Kidney (tissue), 14 donors: ENCODE measurements around the gene CORIN. TPM values are rescaled to one million over a fixed set of nuclear protein-coding genes. Genes with fewer than 3 reads are reported as not detected.

ENCODE experiments used
- DNase-seq, 5 donors: peaks; one replicate each; pipeline ENCODE4 v3.0.0-alpha.2; 2013 to 2020
- FAIRE-seq: peaks from 2 replicates; lab custom pipeline; 2012; peaks lifted over from hg19 to GRCh38; lab: Jason Lieb, UNC
- H3K27ac ChIP-seq, 2 donors: one replicate each; pipeline ENCODE4 v1.7.0; 2013; ENCODE audit warnings: low read depth in 2 of 2, low read length in 2 of 2, inconsistent platforms in 1 of 2
- H3K27me3 ChIP-seq: one replicate; pipeline ENCODE4 v1.7.1; 2013; ENCODE audit warnings: low read length, inconsistent platforms; ENCODE audit not compliant: control insufficient read depth, insufficient read depth
- H3K36me3 ChIP-seq, 3 donors: one replicate each; pipeline versions ENCODE4 v1.7.0 to v1.7.1; 2013; ENCODE audit warnings: low read length in 3 of 3, control low read depth in 1 of 3, inconsistent platforms in 1 of 3; ENCODE audit not compliant: insufficient read depth in 3 of 3, control insufficient read depth in 2 of 3
- H3K4me1 ChIP-seq, 3 donors: one replicate each; pipeline versions ENCODE4 v1.7.0 to v1.7.1; 2013; ENCODE audit warnings: low read length in 3 of 3, inconsistent platforms in 1 of 3, low read depth in 1 of 3; ENCODE audit not compliant: control insufficient read depth in 2 of 3, insufficient read depth in 2 of 3
- H3K4me3 ChIP-seq, 3 donors: one replicate each; pipeline versions ENCODE4 v1.7.0 to v1.8.1; 2013; ENCODE audit warnings: low read length in 3 of 3, control low read depth in 1 of 3, inconsistent platforms in 1 of 3
- H3K9ac ChIP-seq, 3 donors: one replicate each; pipeline versions ENCODE4 v1.7.0 to v1.7.1; 2013; ENCODE audit warnings: low read length in 3 of 3, control low read depth in 1 of 3, inconsistent platforms in 1 of 3
- H3K9me3 ChIP-seq, 3 donors: one replicate each; pipeline versions ENCODE4 v1.7.0 to v1.7.1; 2013; ENCODE audit warnings: low read length in 3 of 3, control low read depth in 1 of 3, inconsistent platforms in 1 of 3; ENCODE audit not compliant: control insufficient read depth in 2 of 3, insufficient read depth in 1 of 3
- intact Hi-C: fragments of 100-400 bp; cut with DNase I; formaldehyde crosslinking; loops from one replicate; pipeline ENCODE4 v1.11.1; 2022
- polyA plus RNA-seq: library from polyadenylated mRNA; stranded (reverse); fragments of 350-450 nt; fragmentation: Illumina TruSeq; extraction: RNeasy Lipid Tissue Mini Kit (QIAGEN cat#74804); gene quantifications from one replicate; pipeline ENCODE4 v1.2.3, GENCODE V29; 2014; ENCODE audit warnings: low read depth, low replicate concordance; ENCODE audit not compliant: insufficient read depth
- total RNA-seq: library from RNA; stranded (reverse); fragmentation: NEBNext Ultra II Directional; extraction: Animal tissue kit (Norgen Biotek cat#: 25700); gene quantifications from one replicate; pipeline ENCODE4 v1.2.1, GENCODE V29; 2021
- TF ChIP-seq, protein P1 (sequence below): IDR thresholded peaks from 3 replicates; pipeline ENCODE4 v1.5.1; 2012; ENCODE audit warnings: mild to moderate bottlenecking, moderate library complexity, borderline replicate concordance; ENCODE audit not compliant: insufficient read depth; ENCODE audit errors: extremely low read depth
- donor health status: control.
- donor health status: control.
- donor health status: control.
- donor health status: control.
- donor health status: control.
- donor health status: DM: yes; HTN: yes; CAD: no.
- donor health status: Normal renal cell carcinoma (clear cell type).

CORIN gene
- total and polyA plus RNA-seq, 2 donors from 2014 or later = 0.75 to 2.6 TPM

DNA sequence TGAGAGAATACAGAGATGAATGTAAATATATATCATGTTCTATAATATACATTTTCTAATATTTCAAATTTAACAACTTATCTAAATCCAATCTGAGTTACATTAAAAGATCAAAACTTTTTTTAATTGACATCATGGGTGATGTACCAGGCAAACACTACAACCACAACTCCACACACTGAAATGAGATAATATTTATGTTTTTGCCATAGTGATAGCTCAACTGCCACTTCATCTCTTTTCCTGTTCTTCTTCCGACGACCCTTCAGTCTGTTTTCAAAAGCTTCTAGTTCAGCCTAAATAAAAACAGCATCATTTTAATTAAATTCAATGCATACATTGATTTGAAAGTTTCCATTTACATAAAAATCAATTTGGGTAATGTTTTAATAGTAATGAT, 10.2 kb upstream of the CORIN start:
- H3K9ac ChIP-seq = no peak overlapping the region
- peaks cover 0 to 8% (median 2%) of the 10 kb centered on the region in 3 donors for H3K36me3 ChIP-seq
- intact Hi-C loops = no loop called here
- H3K4me3 ChIP-seq = no peak overlapping the region
- peak; percentile 41 for FAIRE-seq
- no peaks in the 10 kb centered on the region for H3K9me3 ChIP-seq
- no peaks in the 10 kb centered on the region for H3K4me1 ChIP-seq
- no peak for DNase-seq
- H3K27me3 ChIP-seq = no peaks in the 10 kb centered on the region
- H3K27ac ChIP-seq = no peak overlapping the region
- TF ChIP-seq, protein P1, sequence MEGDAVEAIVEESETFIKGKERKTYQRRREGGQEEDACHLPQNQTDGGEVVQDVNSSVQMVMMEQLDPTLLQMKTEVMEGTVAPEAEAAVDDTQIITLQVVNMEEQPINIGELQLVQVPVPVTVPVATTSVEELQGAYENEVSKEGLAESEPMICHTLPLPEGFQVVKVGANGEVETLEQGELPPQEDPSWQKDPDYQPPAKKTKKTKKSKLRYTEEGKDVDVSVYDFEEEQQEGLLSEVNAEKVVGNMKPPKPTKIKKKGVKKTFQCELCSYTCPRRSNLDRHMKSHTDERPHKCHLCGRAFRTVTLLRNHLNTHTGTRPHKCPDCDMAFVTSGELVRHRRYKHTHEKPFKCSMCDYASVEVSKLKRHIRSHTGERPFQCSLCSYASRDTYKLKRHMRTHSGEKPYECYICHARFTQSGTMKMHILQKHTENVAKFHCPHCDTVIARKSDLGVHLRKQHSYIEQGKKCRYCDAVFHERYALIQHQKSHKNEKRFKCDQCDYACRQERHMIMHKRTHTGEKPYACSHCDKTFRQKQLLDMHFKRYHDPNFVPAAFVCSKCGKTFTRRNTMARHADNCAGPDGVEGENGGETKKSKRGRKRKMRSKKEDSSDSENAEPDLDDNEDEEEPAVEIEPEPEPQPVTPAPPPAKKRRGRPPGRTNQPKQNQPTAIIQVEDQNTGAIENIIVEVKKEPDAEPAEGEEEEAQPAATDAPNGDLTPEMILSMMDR = no peak

GRCh38 chr4:47842985-47843384, 5.1 kb upstream of the CORIN start:
- Histone ChIP-seq H3K4me1 (peaks cover 0 to 2% (median 0%) of the 10 kb centered on the region in 3 donors), H3K9ac (no peak overlapping the region), H3K27ac (no peak overlapping the region), H3K36me3 (no peaks in the 10 kb centered on the region), H3K27me3 (no peaks in the 10 kb centered on the region), H3K9me3 (no peaks in the 10 kb centered on the region), H3K4me3 (no peak overlapping the region)
- FAIRE-seq (no peak), DNase-seq (no peak)
- TF ChIP-seq, protein P1 = no peak
- intact Hi-C loops = no loop called here

DNA sequence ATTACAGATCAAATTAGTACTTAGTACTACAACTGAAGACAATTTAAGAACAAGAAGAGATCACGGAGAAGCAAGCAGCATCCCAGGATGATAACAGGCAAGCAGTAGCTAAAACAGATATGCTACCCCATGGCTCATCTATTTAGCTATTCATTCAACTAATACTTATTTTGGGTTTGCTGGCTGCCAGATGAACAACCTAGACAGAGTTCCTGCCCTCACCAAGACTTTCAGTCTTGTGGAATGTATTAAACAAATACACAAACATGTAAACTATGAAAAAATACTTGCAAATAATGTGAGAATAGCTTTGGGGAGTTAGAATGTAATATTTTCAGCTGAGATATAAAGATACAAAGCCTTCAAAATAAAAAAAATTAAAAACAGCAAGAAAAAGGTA, 2.4 kb upstream of the CORIN start:
- Histone ChIP-seq H3K4me1 (peaks cover 0 to 12% (median 0%) of the 10 kb centered on the region in 3 donors), H3K27me3 (no peaks in the 10 kb centered on the region), H3K4me3 (no peak overlapping the region), H3K9ac (no peak overlapping the region), H3K9me3 (no peaks in the 10 kb centered on the region), H3K27ac (no peak overlapping the region), H3K36me3 (no peaks in the 10 kb centered on the region)
- intact Hi-C loops = no loop called here
- DNase-seq (no peak), FAIRE-seq (no peak)
- TF ChIP-seq, protein P1 = no peak

DNA sequence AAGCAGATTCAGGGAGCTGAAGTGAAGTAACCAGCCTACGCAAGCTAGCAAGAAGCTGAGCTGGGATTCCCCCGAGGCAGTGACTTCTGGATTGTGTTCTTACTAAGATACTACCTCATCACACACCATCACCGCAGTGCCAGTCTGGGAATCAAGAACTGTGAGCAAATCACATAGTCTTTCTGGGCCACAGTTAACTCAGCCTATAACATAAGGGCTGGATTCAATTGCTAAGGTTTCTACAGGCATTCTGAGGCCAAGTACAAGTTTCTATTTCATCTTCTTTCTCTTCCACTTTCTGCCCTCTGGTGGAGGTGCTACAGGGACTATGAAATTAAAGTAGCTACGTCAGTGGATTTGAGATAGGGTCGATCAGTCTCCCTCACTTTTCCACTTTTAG, 1.4 kb upstream of the CORIN start:
- Histone ChIP-seq H3K27me3 (no peaks in the 10 kb centered on the region), H3K36me3 (no peaks in the 10 kb centered on the region), H3K9ac (no peak overlapping the region), H3K27ac (no peak overlapping the region), H3K4me1 (peaks cover 0 to 12% (median 0%) of the 10 kb centered on the region in 3 donors), H3K4me3 (no peak overlapping the region), H3K9me3 (no peaks in the 10 kb centered on the region)
- TF ChIP-seq, protein P1 = peak; percentile 29
- FAIRE-seq (no peak), DNase-seq (peak in 2 of 5 donors; percentile 63 to 77)
- intact Hi-C loops = loop anchor here (10.0 kb wide), 1 partner anchor 154 kb away; no protein-coding TSS in a partner anchor
